GM18858 (cell line): Measurements from ENCODE around the gene DAAM2.

Experiments used
- ATAC-seq: cut with Tn5 transposase; IDR thresholded peaks from one replicate; pipeline ENCODE4 v1.9.1; 2021; ENCODE audit not compliant: unreplicated experiment

DAAM2 gene

GRCh38 chr6:39816747-39817146 lies 24.6 kb downstream of the DAAM2 start:
- no peak for ATAC-seq

DNA sequence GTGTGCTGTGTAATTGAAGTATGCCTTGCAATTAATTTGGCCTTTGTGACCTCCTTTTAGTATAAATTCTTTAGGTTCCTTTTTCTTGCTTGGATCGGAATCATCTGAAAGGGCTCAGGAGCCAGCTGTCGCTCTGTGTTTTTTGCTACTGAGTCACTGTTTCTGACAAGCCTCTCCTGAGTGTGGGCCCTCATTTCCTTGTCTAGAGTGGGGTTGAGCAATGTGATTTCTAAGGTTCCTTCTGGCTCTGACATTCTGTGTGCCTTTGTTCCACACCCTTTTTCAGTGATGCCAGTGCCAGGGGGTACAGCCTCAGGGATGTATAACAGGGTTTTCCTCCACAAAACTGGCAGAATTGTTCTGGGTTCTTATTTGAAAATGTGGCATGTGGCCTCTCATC lies 26.5 kb downstream of the DAAM2 start:
- no peak for ATAC-seq

- no peak for ATAC-seq
Measured at GRCh38 chr6:39819228-39819627, 27.1 kb downstream of the DAAM2 start.

GRCh38 chr6:39819676-39820075 lies 27.5 kb downstream of the DAAM2 start:
- ATAC-seq = no peak

- ATAC-seq = no peak
Measured at GRCh38 chr6:39820553-39820952, 28.4 kb downstream of the DAAM2 start.

DNA sequence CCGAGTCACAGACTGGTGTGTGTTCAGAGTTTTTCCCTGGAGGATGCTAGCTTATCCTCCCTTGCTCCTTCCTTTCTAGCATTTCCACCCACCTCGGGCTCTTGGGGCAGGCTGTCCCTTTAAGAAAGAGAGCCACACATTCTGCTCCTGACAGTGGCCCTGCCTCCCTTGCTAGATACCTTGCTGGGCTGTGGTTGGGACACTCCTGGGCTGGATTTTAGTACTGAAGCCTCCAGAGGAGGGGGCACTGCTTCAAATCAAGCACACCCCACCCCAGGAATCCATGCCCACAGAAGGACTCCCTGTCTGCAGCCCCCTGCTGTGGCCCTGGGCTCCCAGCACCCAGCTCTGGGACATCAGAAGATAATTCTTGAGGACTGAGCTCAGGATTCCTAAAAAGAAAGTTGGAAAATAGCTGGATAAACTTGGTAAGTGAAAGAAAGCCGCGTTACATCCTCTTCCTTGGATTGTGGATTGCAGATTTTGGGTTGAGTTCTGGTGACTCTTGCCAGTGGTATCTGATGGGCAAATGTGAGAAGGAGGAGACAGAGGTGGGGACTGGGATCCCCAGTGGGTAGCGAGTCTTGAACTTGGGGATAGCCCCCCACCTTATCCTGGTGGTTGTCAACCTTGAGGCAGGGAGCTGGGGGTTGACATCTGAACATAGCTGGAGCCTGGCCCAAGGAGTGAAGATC lies 29.0 kb downstream of the DAAM2 start:
- ATAC-seq = no peak

DNA sequence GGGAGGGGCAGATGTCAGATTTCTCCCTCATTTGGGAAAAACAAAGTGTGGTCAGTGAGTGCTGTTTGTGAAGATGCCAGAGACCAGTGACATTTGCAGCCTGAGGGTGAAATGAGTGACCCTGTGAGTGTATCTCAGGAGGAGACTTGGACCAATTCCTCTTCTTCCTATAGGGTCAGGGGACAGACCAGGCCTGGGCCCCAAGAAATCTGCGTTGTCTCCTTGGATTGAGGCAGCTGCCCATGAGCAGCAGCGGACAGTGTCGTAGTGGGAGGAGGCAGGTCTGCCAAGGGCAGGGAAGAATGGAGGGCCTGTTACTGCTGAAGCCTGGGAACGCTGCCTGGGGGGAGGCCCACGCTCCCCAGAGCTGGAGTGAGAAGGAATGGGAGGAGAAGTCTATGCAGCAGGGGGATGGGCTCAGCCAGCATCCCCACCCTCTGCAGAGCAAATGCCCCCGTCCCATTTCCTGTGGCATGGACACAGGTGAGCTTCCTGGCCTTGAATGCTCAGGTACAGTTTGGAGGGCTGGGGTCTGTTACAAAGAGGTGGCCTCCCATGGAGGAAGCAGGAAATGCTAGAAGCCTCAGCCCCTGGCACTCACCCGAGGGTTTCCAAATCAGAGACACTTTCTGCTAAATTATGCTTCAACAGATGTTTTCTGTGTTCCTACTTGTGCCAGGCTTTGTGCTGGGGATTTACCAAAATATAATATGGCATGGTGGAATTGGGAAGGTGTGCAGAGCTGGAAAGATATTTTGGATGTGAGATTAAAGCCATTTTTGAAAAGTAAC lies 29.8 kb downstream of the DAAM2 start:
- no peak for ATAC-seq

DNA sequence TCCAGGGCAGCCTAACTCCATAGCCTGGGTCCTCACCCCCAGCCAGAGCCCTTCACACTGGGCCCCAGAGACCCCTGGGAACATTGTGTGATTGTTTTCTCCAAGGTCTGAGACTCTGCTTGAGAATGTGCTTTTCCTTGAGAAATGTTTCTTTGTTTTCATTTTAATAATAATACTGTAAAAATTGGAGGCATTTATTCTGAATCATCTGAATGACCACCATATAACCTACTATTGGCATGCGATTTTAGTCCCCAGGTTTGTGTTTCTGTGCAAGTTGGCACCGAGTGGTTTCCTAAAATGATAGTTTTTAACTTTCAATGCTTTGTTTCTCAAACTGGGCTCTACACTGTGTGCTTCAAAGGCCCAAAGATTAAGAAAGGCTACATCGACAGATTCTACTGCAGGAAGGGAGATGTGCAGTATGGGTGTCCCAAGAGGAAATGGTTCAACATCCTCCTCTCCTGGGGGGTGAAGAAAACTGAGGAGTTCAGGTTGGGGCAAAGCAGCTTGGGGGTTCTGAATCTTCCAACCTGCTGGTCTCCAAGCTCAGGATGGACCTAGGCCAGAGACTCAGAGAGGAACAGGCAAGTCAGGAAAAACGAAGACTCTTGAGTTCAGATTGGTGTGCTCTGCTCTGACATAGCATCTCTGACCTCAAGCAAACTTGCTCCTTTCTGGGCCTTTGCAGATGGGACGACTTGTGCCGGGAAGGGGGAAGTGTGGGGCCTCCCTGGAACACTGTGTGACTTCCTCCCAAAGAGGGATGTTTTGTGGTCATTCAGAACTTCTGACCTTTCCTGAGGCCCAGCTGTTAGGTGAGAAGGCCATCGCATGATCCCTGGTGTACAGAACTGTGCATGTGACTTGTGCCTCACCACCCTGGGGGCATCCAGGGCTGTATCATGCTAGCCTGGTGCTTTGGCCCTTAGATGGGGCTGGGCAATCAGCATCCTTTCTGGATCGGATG lies 31.0 kb downstream of the DAAM2 start:
- ATAC-seq = no peak

DNA sequence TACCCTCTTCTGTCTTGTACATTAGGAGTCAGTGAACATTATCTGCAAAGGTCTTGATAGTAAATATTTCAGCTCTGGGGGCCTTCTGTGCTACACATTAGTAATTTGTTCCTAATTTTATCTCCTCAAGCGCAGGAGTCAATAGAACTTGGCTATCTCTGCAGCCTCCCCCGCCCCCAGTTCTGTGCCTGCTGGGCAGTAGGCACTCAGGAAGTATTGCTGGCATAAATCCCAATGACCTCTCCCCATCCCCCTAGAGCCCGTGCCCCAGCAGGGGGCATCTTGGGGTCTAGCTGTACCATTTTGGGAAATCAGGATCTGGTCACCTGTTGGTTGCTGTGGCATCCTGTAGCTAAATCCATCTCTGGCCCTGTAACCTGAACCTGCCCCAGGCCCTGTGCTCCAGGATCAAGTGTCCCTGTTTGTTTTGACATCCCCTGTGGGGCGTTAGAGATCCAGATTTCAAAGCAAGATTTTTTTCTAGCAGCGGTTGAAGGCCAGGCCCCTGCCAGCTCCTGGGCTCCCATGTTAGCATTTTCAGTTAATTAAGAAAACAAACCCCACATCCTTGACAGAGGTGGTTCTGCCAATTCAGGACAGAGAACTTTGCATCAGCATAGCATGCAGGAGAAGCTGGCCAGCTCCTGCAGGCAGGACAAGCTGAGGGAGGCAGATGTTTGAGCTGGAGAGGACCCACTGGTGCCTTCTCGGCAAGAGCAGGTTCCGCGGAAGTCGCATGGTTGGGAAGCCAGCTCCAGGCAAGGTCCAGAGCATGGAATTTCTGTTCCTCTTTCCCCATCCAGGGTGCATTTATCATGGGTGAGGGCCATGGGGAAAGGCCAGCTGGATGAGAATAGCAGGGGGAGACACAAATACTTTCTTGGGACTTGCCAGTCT lies 32.1 kb downstream of the DAAM2 start:
- ATAC-seq = no peak

DNA sequence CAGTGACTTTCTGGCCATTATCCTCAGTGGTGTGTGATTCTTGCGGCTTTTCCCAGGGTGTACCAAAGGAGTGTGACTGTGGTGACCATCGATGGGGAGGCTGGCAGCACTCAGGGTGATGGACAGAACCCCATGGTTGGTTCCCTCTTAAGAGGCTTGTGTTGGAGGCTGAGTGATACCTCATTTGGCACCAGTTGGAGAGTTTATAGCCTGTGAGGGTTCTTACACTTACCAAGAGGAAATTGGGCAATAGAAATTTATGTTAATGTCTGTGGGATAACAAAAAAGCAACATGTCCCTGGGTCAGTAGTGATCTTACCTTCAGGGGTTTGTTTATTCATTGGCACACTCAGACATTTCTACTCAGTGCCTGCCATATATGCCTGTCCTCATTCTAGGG lies 37.2 kb downstream of the DAAM2 start:
- no peak for ATAC-seq

DNA sequence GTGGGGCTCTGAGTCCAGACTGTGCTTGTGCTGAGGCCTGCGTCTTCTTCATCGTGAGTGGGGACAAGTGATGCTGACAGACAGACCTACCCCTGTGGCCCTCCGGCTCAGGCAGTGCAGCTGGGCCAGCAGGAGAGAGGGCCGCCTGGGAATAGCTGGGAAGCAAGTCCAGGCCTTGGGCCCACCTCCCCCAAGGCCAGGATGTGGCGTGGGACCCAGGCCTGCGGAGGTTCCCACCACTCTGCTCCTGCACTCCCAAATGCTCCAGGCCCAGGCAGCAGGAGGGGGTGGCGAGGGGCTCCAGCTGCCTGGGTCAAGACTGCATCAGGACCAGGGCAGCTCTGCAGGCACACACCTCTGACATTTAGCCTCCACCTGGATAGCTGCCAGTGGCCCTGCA lies 38.3 kb downstream of the DAAM2 start:
- ATAC-seq = no peak

DNA sequence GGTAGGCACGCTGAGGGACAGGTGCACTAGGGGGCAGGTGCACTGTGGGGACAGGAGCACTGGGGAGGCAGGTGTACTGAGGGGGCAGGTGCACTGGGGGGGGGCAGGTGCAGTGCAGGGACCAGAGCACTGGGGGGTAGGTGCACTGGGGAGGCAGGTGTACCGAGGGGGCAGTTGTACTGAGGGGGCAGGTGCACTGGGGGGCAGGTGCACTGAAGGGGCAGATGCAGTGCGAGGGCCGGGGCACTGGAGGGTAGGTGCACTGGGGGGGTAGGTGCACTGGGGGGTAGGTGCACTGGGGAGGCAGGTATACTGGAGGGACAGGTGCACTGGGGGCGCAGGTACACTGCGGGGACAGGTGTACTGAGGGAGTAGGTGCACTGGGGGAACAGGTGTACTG lies 39.5 kb downstream of the DAAM2 start:
- ATAC-seq = no peak

DNA sequence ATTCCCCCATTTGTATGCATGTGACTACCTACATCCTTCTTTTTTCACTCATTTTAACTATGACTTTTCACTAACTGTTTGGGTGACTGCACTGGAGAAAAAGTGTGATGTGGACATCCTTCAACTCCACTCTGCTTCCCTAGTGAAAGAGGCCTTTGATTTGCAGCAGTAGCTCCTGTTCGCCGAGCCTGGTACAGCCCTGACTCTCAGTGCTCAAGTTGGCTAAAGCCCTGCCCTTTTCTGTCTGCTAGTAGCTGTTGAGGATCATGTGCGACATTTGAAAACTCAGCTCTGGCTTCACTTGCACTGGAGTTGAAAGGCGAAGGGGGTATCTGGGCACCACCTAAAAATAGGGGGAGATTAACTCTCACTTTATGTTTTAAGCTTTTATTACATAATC lies 42.1 kb downstream of the DAAM2 start:
- ATAC-seq = no peak

- ATAC-seq = no peak
Measured at GRCh38 chr6:39834866-39835265, 42.7 kb downstream of the DAAM2 start.

DNA sequence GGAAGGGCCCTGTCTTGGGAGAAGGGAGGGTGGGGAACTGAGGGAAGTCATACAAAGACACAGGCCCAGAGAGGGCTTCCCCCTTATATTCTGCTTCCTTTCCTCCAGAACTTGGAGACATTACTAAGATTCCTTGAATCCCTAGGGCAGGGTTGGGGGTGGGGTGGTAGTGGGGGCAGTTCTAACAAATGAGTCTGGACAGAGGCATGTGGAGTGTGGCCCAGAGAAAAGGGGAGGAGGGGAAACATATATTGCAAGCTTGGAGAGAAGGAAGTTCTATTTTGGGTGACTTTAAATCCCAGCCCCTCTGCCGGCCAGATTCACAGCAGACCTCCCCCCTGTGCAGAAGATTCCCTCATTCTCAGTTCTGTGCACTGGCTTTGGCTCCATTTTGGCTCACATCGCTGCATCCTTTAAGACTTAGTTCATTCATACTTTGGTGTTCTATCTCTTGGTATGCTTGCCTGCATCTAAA lies 43.7 kb downstream of the DAAM2 start:
- no peak for ATAC-seq

- no peak for ATAC-seq
Measured at GRCh38 chr6:39836606-39837005, 44.4 kb downstream of the DAAM2 start.

DNA sequence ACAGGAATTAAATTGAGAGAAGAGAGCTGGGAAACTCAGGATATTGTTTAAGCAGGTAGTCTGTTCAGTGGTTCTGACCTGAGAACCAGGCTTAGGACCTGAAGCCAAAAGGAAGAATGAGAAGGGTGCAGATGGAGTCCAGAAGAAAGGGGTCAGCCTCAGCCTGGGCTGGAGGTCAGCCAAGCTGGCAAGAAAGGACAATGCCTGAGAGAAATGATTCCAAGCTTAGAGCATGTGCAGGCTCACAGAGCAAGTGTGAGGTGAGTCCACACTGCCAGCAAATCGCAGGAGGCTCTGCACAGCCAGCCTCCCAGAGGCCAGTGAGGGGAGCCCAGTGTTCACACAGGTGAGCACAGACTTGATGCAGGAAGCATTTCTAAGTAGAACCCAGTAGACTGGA lies 47.3 kb downstream of the DAAM2 start:
- ATAC-seq = no peak

DNA sequence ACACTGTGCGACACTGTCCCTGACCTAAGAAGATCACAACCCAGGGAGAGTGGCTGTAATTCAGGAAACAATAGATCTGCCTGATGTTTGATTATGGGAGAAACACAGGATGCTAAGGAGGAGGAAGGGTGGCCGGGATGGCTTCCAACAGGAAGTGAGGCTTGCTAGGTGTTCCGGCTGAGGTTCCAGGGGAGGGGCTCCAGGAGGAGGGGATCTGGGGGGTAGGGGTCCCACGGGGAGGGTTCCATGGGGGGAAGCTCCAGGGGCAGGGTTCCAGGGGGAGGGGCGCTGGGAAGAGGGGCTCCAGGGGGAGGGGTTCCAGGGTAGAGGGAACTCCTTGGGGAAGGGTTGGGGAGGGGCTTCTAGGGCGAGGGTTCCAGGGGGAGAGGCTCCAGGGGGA lies 48.6 kb downstream of the DAAM2 start:
- ATAC-seq = no peak

DNA sequence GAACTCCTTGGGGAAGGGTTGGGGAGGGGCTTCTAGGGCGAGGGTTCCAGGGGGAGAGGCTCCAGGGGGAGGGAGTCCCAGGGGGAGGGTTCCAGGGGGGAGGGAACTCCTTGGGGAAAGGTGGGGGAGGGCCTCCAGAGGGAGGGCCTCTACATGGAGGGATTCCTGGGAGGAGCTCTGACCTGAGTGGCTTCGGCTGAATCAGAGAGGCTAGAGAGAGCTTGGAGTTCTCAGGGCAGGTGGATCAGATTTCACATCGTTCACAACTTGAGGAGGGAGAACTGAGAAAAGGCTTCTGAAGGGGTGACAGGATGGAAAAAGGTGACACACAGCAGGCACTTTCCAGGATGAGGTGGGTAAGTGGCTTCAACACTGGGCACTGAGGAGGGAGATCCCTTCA lies 49.1 kb downstream of the DAAM2 start:
- no peak for ATAC-seq

DNA sequence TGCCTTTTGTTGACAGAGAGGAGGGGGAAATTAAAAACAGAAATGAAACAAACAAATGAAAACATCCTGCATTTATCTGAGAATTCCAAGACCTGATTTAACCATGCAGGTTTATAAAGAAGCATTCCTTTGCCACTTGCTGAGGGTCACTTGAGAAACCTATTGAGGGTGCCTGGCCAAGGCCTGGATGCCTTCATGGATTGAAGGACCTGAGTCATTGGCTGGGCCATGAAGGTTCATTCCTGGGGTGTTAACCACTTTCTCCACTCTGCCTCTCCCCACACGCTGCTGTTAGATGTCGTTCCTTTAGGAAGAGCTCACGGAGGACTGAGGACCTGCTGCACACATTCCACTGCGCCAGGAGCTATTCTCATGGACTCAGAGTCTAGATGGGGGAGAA lies 49.7 kb downstream of the DAAM2 start:
- ATAC-seq = no peak
